Neural progenitor cell (in vitro differentiated cells): ENCODE results near the gene CFAP58. TPM values are rescaled to one million over a fixed set of nuclear protein-coding genes. Genes with fewer than 3 reads are reported as not detected.
"Not testable (repeated sequence)": the region's sequence is repeated elsewhere in the genome, so short reads cannot be mapped to it uniquely, and the experiment has no call there.

Source experiments
- DNase-seq: peaks from one replicate; pipeline ENCODE4 v3.0.0-alpha.2; 2016; ENCODE audit warnings: low spot score
- H2AFZ ChIP-seq: fragments of 200-600 bp; sonication (generic); replicated peaks from 2 replicates; pipeline ENCODE4 v1.6.1; 2016; ENCODE audit warnings: antibody characterized with exemption
- H3F3A ChIP-seq: fragments of 200-600 bp; sonication (generic); 2 replicates; pipeline ENCODE4 v1.6.1; 2016; ENCODE audit warnings: antibody characterized with exemption, low read depth
- H3K27ac ChIP-seq: fragments of 200-600 bp; sonication (generic); 2 replicates; pipeline ENCODE4 v1.5.1; 2016; ENCODE audit warnings: mild to moderate bottlenecking
- H3K27me3 ChIP-seq: fragments of 200-600 bp; sonication (generic); 2 replicates; pipeline ENCODE4 v1.6.1; 2016; ENCODE audit warnings: mild to moderate bottlenecking, moderate library complexity
- H3K36me3 ChIP-seq: fragments of 200-600 bp; sonication (generic); 2 replicates; pipeline ENCODE4 v1.5.1; 2016
- H3K4me1 ChIP-seq: fragments of 200-600 bp; sonication (generic); 2 replicates; pipeline ENCODE4 v1.6.1; 2016; ENCODE audit warnings: mixed run types
- H3K4me2 ChIP-seq: fragments of 200-600 bp; sonication (generic); 2 replicates; pipeline ENCODE4 v1.6.1; 2016
- H3K4me3 ChIP-seq: fragments of 200-600 bp; sonication (generic); 2 replicates; pipeline ENCODE4 v1.5.1; 2016
- H3K79me2 ChIP-seq: fragments of 200-600 bp; sonication (generic); 2 replicates; pipeline ENCODE4 v1.6.1; 2016; ENCODE audit warnings: low read depth
- H3K9ac ChIP-seq: fragments of 200-600 bp; sonication (generic); 2 replicates; pipeline ENCODE4 v1.6.1; 2016
- H3K9me3 ChIP-seq: fragments of 200-600 bp; sonication (generic); 2 replicates; pipeline ENCODE4 v1.5.1; 2016; ENCODE audit warnings: low read depth
- H4K20me1 ChIP-seq: fragments of 200-600 bp; sonication (generic); 2 replicates; pipeline ENCODE4 v1.6.1; 2016; ENCODE audit warnings: low read depth
- H3K27ac Mint-ChIP-seq: 3 replicates; pipeline ENCODE4 v1.8.0; 2021; ENCODE audit warnings: mixed read lengths
- H3K27me3 Mint-ChIP-seq: 2 replicates; pipeline ENCODE4 v1.8.0; 2022; ENCODE audit warnings: low read depth, mild to moderate bottlenecking, inconsistent platforms, moderate library complexity, mixed read lengths; ENCODE audit not compliant: insufficient read depth
- H3K36me3 Mint-ChIP-seq: 3 replicates; pipeline ENCODE4 v1.8.0; 2021; ENCODE audit warnings: mixed read lengths
- H3K4me1 Mint-ChIP-seq: 3 replicates; pipeline ENCODE4 v1.8.0; 2021; ENCODE audit warnings: mixed read lengths
- H3K4me3 Mint-ChIP-seq: 3 replicates; pipeline ENCODE4 v1.8.0; 2021; ENCODE audit warnings: mild to moderate bottlenecking, moderate library complexity, mixed read lengths
- H3K9me3 Mint-ChIP-seq: 3 replicates; pipeline ENCODE4 v1.8.0; 2020; ENCODE audit warnings: mixed read lengths
- EZH2 ChIP-seq: fragments of 200-600 bp; sonication (generic); IDR thresholded peaks from 2 replicates; pipeline ENCODE4 v1.6.1; 2017; ENCODE audit warnings: antibody characterized with exemption, mild to moderate bottlenecking, moderate library complexity
- EZH2phosphoT487 ChIP-seq: fragments of 200-600 bp; sonication (generic); IDR thresholded peaks from 2 replicates; pipeline ENCODE4 v1.6.1; 2017; ENCODE audit warnings: antibody characterized with exemption
- total RNA-seq: library from RNA; depleted of rRNA; stranded (reverse); fragments of >200 nt; gene quantifications from 2 replicates; pipeline ENCODE4 v1.2.3, GENCODE V29; 2015; ENCODE audit warnings: low replicate concordance
- TF ChIP-seq, protein P1 (sequence below): fragments of 200-600 bp; sonication (generic); IDR thresholded peaks from 2 replicates; pipeline ENCODE4 v1.5.1; 2017; ENCODE audit warnings: antibody characterized with exemption, mild to moderate bottlenecking

CFAP58 gene
- total RNA-seq, 1 donor from 2014 or later = 1.7 TPM

GRCh38 chr10:104452977-104453376 is 99.3 kb downstream of the CFAP58 start:
- Histone ChIP-seq H3K9ac (no peak overlapping the region), H3K4me2 (no peak overlapping the region), H2AFZ (no peak overlapping the region), H3K36me3 (no peaks in the 10 kb centered on the region), H3K27ac (no peak overlapping the region), H3F3A (no peaks in the 10 kb centered on the region), H3K4me1 (peaks cover 18% of the 10 kb centered on the region), H3K4me3 (no peak overlapping the region), H4K20me1 (no peaks in the 10 kb centered on the region), H3K9me3 (no peaks in the 10 kb centered on the region), H3K79me2 (no peaks in the 10 kb centered on the region), H3K27me3 (no peaks in the 10 kb centered on the region)
- Mint-ChIP-seq H3K4me3 (no peak overlapping the region), H3K36me3 (no peaks in the 10 kb centered on the region), H3K9me3 (no peaks in the 10 kb centered on the region), H3K4me1 (peaks cover 14% of the 10 kb centered on the region), H3K27me3 (peaks cover 2% of the 10 kb centered on the region), H3K27ac (no peak overlapping the region)
- DNase-seq = no peak
- TF ChIP-seq, protein P1, sequence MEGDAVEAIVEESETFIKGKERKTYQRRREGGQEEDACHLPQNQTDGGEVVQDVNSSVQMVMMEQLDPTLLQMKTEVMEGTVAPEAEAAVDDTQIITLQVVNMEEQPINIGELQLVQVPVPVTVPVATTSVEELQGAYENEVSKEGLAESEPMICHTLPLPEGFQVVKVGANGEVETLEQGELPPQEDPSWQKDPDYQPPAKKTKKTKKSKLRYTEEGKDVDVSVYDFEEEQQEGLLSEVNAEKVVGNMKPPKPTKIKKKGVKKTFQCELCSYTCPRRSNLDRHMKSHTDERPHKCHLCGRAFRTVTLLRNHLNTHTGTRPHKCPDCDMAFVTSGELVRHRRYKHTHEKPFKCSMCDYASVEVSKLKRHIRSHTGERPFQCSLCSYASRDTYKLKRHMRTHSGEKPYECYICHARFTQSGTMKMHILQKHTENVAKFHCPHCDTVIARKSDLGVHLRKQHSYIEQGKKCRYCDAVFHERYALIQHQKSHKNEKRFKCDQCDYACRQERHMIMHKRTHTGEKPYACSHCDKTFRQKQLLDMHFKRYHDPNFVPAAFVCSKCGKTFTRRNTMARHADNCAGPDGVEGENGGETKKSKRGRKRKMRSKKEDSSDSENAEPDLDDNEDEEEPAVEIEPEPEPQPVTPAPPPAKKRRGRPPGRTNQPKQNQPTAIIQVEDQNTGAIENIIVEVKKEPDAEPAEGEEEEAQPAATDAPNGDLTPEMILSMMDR = no peak
- TF ChIP-seq EZH2phosphoT487 (no peak), EZH2 (no peak)

DNA sequence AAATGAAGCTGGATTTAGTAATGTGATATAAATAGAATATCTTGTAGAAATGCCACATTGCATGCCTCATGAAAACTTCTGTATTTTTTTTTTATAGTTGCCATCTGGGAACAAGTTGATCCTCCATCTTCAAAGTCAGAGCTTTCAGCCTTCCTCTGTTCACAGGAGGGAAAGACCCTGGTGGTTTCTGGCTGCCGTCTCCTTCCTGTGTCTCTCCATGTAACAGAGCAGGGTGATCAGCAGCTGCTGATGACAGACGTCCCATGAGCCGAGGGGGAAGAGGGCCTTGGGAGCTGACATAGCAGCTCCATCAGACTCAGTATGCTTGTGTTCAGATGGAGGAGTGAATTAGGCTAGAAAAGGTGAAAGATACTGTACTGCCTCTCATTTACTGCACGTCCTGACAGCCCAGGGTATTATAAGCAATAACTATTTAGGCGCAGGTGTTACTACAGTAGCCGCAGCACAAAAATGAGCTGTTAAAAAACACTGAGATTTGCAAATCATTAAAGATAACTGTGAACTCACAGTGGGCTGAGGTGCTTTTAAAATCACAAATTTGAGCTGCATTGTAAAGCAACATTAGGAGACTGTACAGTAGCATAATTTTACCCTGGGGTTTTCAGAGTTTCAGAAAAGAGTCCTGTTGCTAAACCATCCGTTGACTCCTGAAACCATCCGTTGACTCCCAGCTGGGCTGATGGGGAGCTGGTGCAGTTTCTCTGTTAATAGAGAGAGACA is 103.3 kb downstream of the CFAP58 start:
- H3K4me2 ChIP-seq = no peak overlapping the region
- Mint-ChIP-seq H3K4me1 (no peaks in the 10 kb centered on the region), H3K9me3 (peaks cover 8% of the 10 kb centered on the region), H3K27me3 (peaks cover 4% of the 10 kb centered on the region), H3K27ac (no peak overlapping the region), H3K36me3 (no peaks in the 10 kb centered on the region), H3K4me3 (no peak overlapping the region)
- DNase-seq = no peak
- no peaks in the 10 kb centered on the region for H3K9me3 ChIP-seq
- no peak overlapping the region for H3K9ac ChIP-seq
- H3F3A ChIP-seq = no peaks in the 10 kb centered on the region
- no peaks in the 10 kb centered on the region for H3K4me1 ChIP-seq
- no peak overlapping the region for H3K4me3 ChIP-seq
- H4K20me1 ChIP-seq = no peaks in the 10 kb centered on the region
- H3K36me3 ChIP-seq = no peaks in the 10 kb centered on the region
- no peak overlapping the region for H3K27ac ChIP-seq
- TF ChIP-seq, protein P1 = no peak
- TF ChIP-seq EZH2phosphoT487 (no peak), EZH2 (no peak)
- H3K27me3 ChIP-seq = no peaks in the 10 kb centered on the region
- H3K79me2 ChIP-seq = no peaks in the 10 kb centered on the region
- H2AFZ ChIP-seq = no peak overlapping the region

DNA sequence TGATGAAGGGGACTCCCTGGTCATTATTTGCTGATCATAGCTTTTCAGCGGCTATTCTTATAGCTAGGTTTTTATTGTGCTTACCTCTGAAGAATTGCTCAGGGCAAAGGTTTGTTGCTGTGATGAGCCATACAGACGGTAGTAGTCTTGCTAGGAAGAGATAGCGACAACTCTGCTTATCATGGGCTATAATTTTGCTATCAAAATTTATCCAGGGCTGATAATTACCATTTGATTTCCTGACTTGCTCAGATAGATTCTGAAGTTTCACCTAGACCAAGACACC is 103.9 kb downstream of the CFAP58 start:
- Mint-ChIP-seq H3K4me1 (no peaks in the 10 kb centered on the region), H3K36me3 (no peaks in the 10 kb centered on the region), H3K27ac (no peak overlapping the region), H3K9me3 (peaks cover 11% of the 10 kb centered on the region), H3K4me3 (no peak overlapping the region), H3K27me3 (peaks cover 4% of the 10 kb centered on the region)
- Histone ChIP-seq H3K36me3 (no peaks in the 10 kb centered on the region), H3K4me3 (no peak overlapping the region), H3K4me2 (no peak overlapping the region), H3K79me2 (no peaks in the 10 kb centered on the region), H3K9me3 (no peaks in the 10 kb centered on the region), H3K27me3 (no peaks in the 10 kb centered on the region), H3K9ac (no peak overlapping the region), H4K20me1 (no peaks in the 10 kb centered on the region), H3K27ac (no peak overlapping the region), H3K4me1 (no peaks in the 10 kb centered on the region), H3F3A (no peaks in the 10 kb centered on the region), H2AFZ (no peak overlapping the region)
- DNase-seq = no peak
- TF ChIP-seq EZH2 = no peak
- TF ChIP-seq EZH2phosphoT487 = no peak
- TF ChIP-seq, protein P1 = no peak

DNA sequence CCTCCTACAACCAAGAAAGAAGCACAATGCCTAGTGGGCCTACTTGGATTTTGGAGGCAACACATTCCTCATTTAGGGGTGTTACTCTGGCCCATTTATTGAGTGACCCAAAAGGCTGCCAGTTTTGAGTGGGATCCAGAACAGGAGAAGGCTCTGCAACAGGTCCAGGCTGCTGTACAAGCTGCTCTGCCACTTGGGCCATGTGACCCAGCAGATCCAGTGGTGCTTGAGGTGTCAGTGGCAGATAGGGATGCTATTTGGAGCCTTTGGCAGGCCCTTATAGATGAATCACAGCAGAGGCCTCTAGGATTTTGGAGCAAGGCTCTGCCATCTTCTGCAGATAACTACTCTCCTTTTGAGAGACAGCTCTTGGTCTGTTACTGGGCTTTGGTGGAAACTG is 111.9 kb downstream of the CFAP58 start:
- H3K9me3 Mint-ChIP-seq = peaks cover 36% of the 10 kb centered on the region
- not testable (repeated sequence) for H3K27me3 Mint-ChIP-seq, H3F3A ChIP-seq, H3K9ac ChIP-seq, H3K9me3 ChIP-seq, H3K36me3 ChIP-seq, H3K4me2 ChIP-seq, H3K4me3 ChIP-seq, H3K36me3 Mint-ChIP-seq, H3K4me1 Mint-ChIP-seq, H3K27me3 ChIP-seq, H2AFZ ChIP-seq, H3K4me1 ChIP-seq, H3K79me2 ChIP-seq, DNase-seq, H3K4me3 Mint-ChIP-seq, H4K20me1 ChIP-seq, H3K27ac ChIP-seq, H3K27ac Mint-ChIP-seq

GRCh38 chr10:104468818-104469217 is 115.2 kb downstream of the CFAP58 start:
- H3K36me3 ChIP-seq, DNase-seq, H3K4me1 ChIP-seq, H3K9me3 ChIP-seq, H2AFZ ChIP-seq, H4K20me1 ChIP-seq, H3K4me2 ChIP-seq, H3K4me3 ChIP-seq, H3K27me3 Mint-ChIP-seq, H3K27ac Mint-ChIP-seq, H3K9ac ChIP-seq, H3K4me3 Mint-ChIP-seq, H3F3A ChIP-seq, H3K4me1 Mint-ChIP-seq, H3K79me2 ChIP-seq, H3K27me3 ChIP-seq, H3K36me3 Mint-ChIP-seq, H3K27ac ChIP-seq: not testable (repeated sequence)
- H3K9me3 Mint-ChIP-seq = peaks cover 14% of the 10 kb centered on the region
